ENCODE measurements around the gene VAV2. TPM values are rescaled to one million over a fixed set of nuclear protein-coding genes. Genes with fewer than 3 reads are reported as not detected.
A peak's percentile ranks its signal among the peaks of the same experiment; 100 is the strongest.

VAV2 gene
- total and polyA plus RNA-seq, 12 donors, result 2.9 to 7.1 (median 5.0) TPM

DNA sequence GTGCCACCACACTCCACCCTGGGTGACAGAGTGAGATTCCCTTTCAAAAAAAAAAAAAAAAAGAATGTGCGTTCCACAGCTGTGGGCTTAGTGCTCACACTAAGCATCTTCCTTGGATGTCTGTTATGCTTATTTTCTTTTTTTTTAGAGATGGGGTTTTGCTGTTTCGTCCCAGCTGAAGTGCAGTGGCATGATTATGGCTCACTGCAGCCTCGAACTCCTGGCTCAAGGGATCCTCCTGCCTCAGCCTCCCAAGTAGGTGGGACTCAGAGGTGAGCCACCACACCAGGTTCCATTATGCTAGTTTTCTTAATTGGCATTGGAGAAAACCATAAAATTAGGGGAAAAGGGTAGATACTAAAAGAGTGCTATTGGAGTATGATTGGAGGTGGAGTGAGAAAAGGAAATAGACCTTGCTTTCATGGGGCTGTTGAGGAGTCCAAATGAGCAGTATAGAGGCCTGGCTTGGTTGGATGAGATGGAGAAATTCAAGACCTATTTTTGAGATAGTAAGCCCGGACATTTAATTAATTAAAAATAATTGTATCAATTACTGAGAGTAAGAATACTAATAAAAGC lies 32.2 kb upstream of the VAV2 start:
- Histone ChIP-seq H3K27me3 (no peaks in the 10 kb centered on the region), H3K9me3 (no peaks in the 10 kb centered on the region), H3K4me3 (peak overlapping the region in 8 of 10 donors; percentile 10 to 97 (median 45)), H3K27ac (peak overlapping the region in 5 of 10 donors; percentile 2 to 58 (median 25)), H3K4me1 (peaks cover 3 to 18% (median 9%) of the 10 kb centered on the region in 9 donors), H3K36me3 (peaks cover 0 to 11% (median 0%) of the 10 kb centered on the region in 9 donors)
- DNase-seq, result no peak
- 72 to 73% methylated on average over 4 of the region's 4 CpGs for WGBS, 2 donors
- ATAC-seq, result peak in 1 of 8 donors; percentile 3
- TF ChIP-seq CTCF (IDR thresholded peaks at IDR 0.05), result no peak
- intact Hi-C loops (cut with DNase I), result loop anchor here in 1 of 10 donors (10.0 kb wide), 1 partner anchor 110 kb away; the partner anchor contains the start of gene WDR5

GRCh38 chr9:134014946-134015345 lies 22.8 kb upstream of the VAV2 start:
- ATAC-seq (no peak), DNase-seq (no peak)
- no peak overlapping the region for H3K27ac ChIP-seq
- H3K9me3 ChIP-seq, result peaks cover 0 to 12% (median 0%) of the 10 kb centered on the region in 11 donors
- no peaks in the 10 kb centered on the region for H3K36me3 ChIP-seq
- H3K4me3 ChIP-seq, result no peak overlapping the region
- TF ChIP-seq CTCF (IDR thresholded peaks at IDR 0.05), result no peak
- no peaks in the 10 kb centered on the region for H3K27me3 ChIP-seq
- WGBS, 2 donors, result 95 to 96% methylated on average over 2 of the region's 2 CpGs
- intact Hi-C loops (cut with DNase I), result no loop called here
- H3K4me1 ChIP-seq, result peaks cover 0 to 6% (median 0%) of the 10 kb centered on the region in 9 donors

GRCh38 chr9:134011401-134011800 lies 19.3 kb upstream of the VAV2 start:
- Histone ChIP-seq H3K36me3 (no peaks in the 10 kb centered on the region), H3K4me1 (peaks cover 0 to 6% (median 0%) of the 10 kb centered on the region in 9 donors), H3K27me3 (peaks cover 0 to 4% (median 0%) of the 10 kb centered on the region in 7 donors), H3K9me3 (peaks cover 0 to 12% (median 0%) of the 10 kb centered on the region in 11 donors), H3K4me3 (no peak overlapping the region), H3K27ac (no peak overlapping the region)
- TF ChIP-seq CTCF (IDR thresholded peaks at IDR 0.05), result no peak
- no peak for DNase-seq
- intact Hi-C loops (cut with DNase I), result no loop called here
- 90 to 94% methylated on average over 6 of the region's 6 CpGs for WGBS, 2 donors
- ATAC-seq, result no peak

DNA sequence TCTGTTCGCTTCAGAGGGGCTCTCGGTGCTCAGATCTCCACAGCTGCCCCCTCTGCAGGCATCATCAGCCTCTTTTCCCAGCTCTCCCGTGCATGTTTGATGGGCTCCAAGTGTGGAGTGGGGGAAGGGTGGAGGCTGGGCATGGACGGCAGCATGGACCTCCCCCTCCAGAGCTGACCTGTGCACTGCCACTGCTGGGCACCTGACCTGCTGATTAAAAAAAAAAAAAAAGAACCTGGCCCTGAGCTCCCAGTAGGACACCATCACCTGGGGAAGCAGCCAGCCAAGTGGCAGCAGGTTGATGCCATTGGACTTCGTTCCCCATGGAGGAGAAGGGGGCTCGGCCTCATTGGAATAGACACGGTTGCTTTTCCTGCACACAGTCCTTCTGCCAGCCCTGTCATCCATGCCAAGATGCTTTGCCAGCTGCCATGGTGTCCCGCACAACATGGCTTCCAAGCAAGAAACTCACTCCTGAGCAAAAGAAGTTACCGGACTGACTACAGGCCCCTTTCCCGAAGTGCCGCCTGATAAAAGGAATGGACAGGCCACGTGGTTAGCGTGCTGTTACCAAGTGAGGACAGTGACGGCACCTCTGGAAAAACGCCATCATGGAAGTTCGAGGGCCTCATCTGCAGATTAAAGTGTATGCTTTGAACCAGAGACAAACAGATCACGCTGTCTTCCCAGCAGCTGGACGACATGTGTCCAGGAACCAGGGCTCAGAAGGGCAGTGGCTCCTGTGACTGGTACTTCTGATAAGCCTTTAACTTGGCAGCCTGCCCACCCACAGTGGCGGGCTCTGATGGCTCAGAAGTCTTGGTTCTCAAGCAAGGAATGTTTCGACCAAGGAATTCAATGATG lies 18.4 kb upstream of the VAV2 start:
- 59 to 70% methylated on average over 20 of the region's 20 CpGs for WGBS, 2 donors
- H3K9me3 ChIP-seq, result peaks cover 0 to 12% (median 0%) of the 10 kb centered on the region in 11 donors
- peaks cover 0 to 6% (median 0%) of the 10 kb centered on the region in 9 donors for H3K4me1 ChIP-seq
- H3K27ac ChIP-seq, result no peak overlapping the region
- intact Hi-C loops (cut with DNase I), result no loop called here
- no peak for DNase-seq
- ATAC-seq, result peak in 1 of 8 donors; percentile 64
- no peaks in the 10 kb centered on the region for H3K36me3 ChIP-seq
- no peak for TF ChIP-seq CTCF (IDR thresholded peaks at IDR 0.05)
- peaks cover 0 to 4% (median 0%) of the 10 kb centered on the region in 7 donors for H3K27me3 ChIP-seq
- no peak overlapping the region for H3K4me3 ChIP-seq
